H1 (cell line): ENCODE measurements around the gene PXK. TPM values are rescaled to one million over a fixed set of nuclear protein-coding genes. Genes with fewer than 3 reads are reported as not detected.

Experiments used
- CTCF ChIA-PET: fragments of 300-600 bp; sonication (Branson Sonifier 250); formaldehyde crosslinking; loops from one replicate; lab custom pipeline; 2021; ENCODE audit not compliant: partially characterized antibody; lab: Charles Lee
- POLR2A ChIA-PET: fragments of 300-600 bp; sonication (Branson Sonifier 250); formaldehyde crosslinking; loops from one replicate; lab custom pipeline; 2021; ENCODE audit warnings: inconsistent platforms; ENCODE audit not compliant: partially characterized antibody; lab: Charles Lee
- DNase-seq, 2 experiments: peaks; one replicate each; pipeline versions ENCODE4 v3.0.0 to v3.0.0-alpha.2; 2010 to 2022; ENCODE audit warnings: low spot score in 2 of 2, low read depth in 1 of 2, mixed read lengths in 1 of 2
- FAIRE-seq: peaks from 2 replicates; lab custom pipeline; 2011; peaks lifted over from hg19 to GRCh38; lab: Jason Lieb, UNC
- H2AFZ ChIP-seq: 2 replicates; pipeline ENCODE4 v1.8.1; 2012; ENCODE audit warnings: low read length, inconsistent platforms
- H2AK5ac ChIP-seq: 2 replicates; pipeline ENCODE4 v1.6.1; 2013; ENCODE audit warnings: low read depth, low read length
- H2BK120ac ChIP-seq: replicated peaks from 2 replicates; pipeline ENCODE3; 2013; ENCODE audit warnings: low read depth, low read length, inconsistent platforms
- H2BK12ac ChIP-seq: 2 replicates; pipeline ENCODE4 v1.6.1; 2013; ENCODE audit warnings: low read depth, low read length
- H2BK15ac ChIP-seq: 2 replicates; pipeline ENCODE4 v1.6.1; 2013; ENCODE audit warnings: low read length
- H2BK20ac ChIP-seq: 2 replicates; pipeline ENCODE4 v1.6.1; 2013; ENCODE audit warnings: low read length
- H2BK5ac ChIP-seq: 2 replicates; pipeline ENCODE4 v1.6.1; 2013; ENCODE audit warnings: low read depth, low read length
- H3K14ac ChIP-seq: 2 replicates; pipeline ENCODE4 v1.6.1; 2013; ENCODE audit warnings: inconsistent platforms; ENCODE audit not compliant: insufficient read length
- H3K18ac ChIP-seq: 2 replicates; pipeline ENCODE4 v1.6.1; 2013; ENCODE audit warnings: low read length; ENCODE audit errors: extremely low read depth
- H3K23ac ChIP-seq: 2 replicates; pipeline ENCODE4 v1.6.1; 2013; ENCODE audit warnings: inconsistent platforms; ENCODE audit not compliant: insufficient read length
- H3K23me2 ChIP-seq: 2 replicates; pipeline ENCODE4 v1.6.1; 2013; ENCODE audit warnings: low read depth, low read length
- H3K27ac ChIP-seq: 2 replicates; pipeline ENCODE4 v1.6.1; 2011; ENCODE audit warnings: low read depth, low read length, inconsistent platforms
- H3K27me3 ChIP-seq, 4 experiments: replicated peaks in 1 of 4; 1 replicate in 1 of 4; 2 replicates in 3 of 4; pipeline versions ENCODE4 v1.6.1 to v1.8.1; 2011 to 2013; ENCODE audit warnings: low read length in 3 of 4, mild to moderate bottlenecking in 3 of 4, inconsistent platforms in 2 of 4, mixed read lengths in 2 of 4, moderate library complexity in 1 of 4; ENCODE audit not compliant: control insufficient read depth in 3 of 4, insufficient read depth in 3 of 4; ENCODE audit errors: extremely low read depth in 1 of 4
- H3K36me3 ChIP-seq, 4 experiments: 2 replicates each; pipeline versions ENCODE4 v1.6.1 to v1.8.1; 2011 to 2013; ENCODE audit warnings: mild to moderate bottlenecking in 4 of 4, low read length in 3 of 4, moderate library complexity in 2 of 4, control low read depth in 1 of 4, inconsistent platforms in 1 of 4; ENCODE audit not compliant: insufficient read depth in 4 of 4, control insufficient read depth in 2 of 4
- H3K4ac ChIP-seq: replicated peaks from 2 replicates; pipeline ENCODE3; 2013; ENCODE audit warnings: low read length, low read depth, mixed read lengths, inconsistent platforms; ENCODE audit not compliant: insufficient read length
- H3K4me1 ChIP-seq, 4 experiments: replicated peaks in 1 of 4; 1 replicate in 1 of 4; 2 replicates in 3 of 4; pipeline versions ENCODE4 v1.6.1 to v1.8.1; 2011 to 2013; ENCODE audit warnings: low read length in 3 of 4, inconsistent platforms in 2 of 4, mixed read lengths in 1 of 4; ENCODE audit not compliant: insufficient read depth in 4 of 4, control insufficient read depth in 3 of 4
- H3K4me2 ChIP-seq, 2 experiments: 2 replicates each; pipeline versions ENCODE4 v1.6.1 to v1.8.1; 2011 to 2013; ENCODE audit warnings: low read depth in 2 of 2, low read length in 2 of 2, control low read depth in 1 of 2, inconsistent platforms in 1 of 2, mild to moderate bottlenecking in 1 of 2; ENCODE audit not compliant: insufficient read depth in 1 of 2
- H3K4me3 ChIP-seq, 4 experiments: fragments of 200-600, 300-600 bp in 1 of 4; sonication (generic), shearing (Covaris generic), sonication (Bioruptor Twin) in 1 of 4; 2 replicates each; pipeline versions ENCODE4 v1.5.1 to v1.8.1; 2011 to 2016; ENCODE audit warnings: low read length in 4 of 4, low read depth in 3 of 4, control low read depth in 2 of 4, inconsistent platforms in 2 of 4, mild to moderate bottlenecking in 2 of 4, mixed read lengths in 1 of 4, moderate library complexity in 1 of 4; ENCODE audit not compliant: insufficient read depth in 2 of 4; ENCODE audit errors: extremely low read depth in 1 of 4
- H3K56ac ChIP-seq: replicated peaks from 2 replicates; pipeline ENCODE3; 2013; ENCODE audit warnings: low read depth, mild to moderate bottlenecking, mixed read lengths, low read length, inconsistent platforms; ENCODE audit not compliant: insufficient read length
- H3K79me1 ChIP-seq: 2 replicates; pipeline ENCODE4 v1.6.1; 2013; ENCODE audit warnings: low read depth, low read length, control low read depth
- H3K79me2 ChIP-seq, 2 experiments: 2 replicates each; pipeline versions ENCODE4 v1.6.1 to v1.8.1; 2012 to 2013; ENCODE audit warnings: low read length in 2 of 2, mild to moderate bottlenecking in 2 of 2, inconsistent platforms in 1 of 2; ENCODE audit not compliant: insufficient read depth in 2 of 2, control insufficient read depth in 1 of 2
- H3K9ac ChIP-seq, 4 experiments: replicated peaks in 1 of 4; 1 replicate in 1 of 4; 2 replicates in 3 of 4; pipeline versions ENCODE4 v1.6.1 to v1.8.1; 2011 to 2013; ENCODE audit warnings: low read depth in 3 of 4, low read length in 3 of 4, control low read depth in 2 of 4, mild to moderate bottlenecking in 2 of 4, moderate library complexity in 2 of 4, inconsistent platforms in 1 of 4; ENCODE audit errors: extremely low read depth in 1 of 4
- H3K9me3 ChIP-seq, 2 experiments: 2 replicates each; pipeline versions ENCODE4 v1.6.1 to v1.8.1; 2012 to 2013; ENCODE audit warnings: mild to moderate bottlenecking in 2 of 2, moderate library complexity in 2 of 2, control low read depth in 1 of 2, inconsistent platforms in 1 of 2, low read depth in 1 of 2, low read length in 1 of 2, mixed read lengths in 1 of 2; ENCODE audit not compliant: insufficient read depth in 2 of 2
- H4K20me1 ChIP-seq, 2 experiments: replicated peaks in 1 of 2; 2 replicates each; pipeline versions ENCODE3 to v1.8.1; 2011 to 2013; ENCODE audit warnings: inconsistent platforms in 2 of 2, low read length in 2 of 2, mild to moderate bottlenecking in 1 of 2; ENCODE audit not compliant: insufficient read depth in 2 of 2, control insufficient read depth in 1 of 2
- H4K5ac ChIP-seq: 2 replicates; pipeline ENCODE4 v1.6.1; 2013; ENCODE audit warnings: low read length, low read depth, mixed read lengths, inconsistent platforms; ENCODE audit not compliant: insufficient read length
- H4K8ac ChIP-seq: 2 replicates; pipeline ENCODE4 v1.8.0; 2013; ENCODE audit warnings: mild to moderate bottlenecking, moderate library complexity, low read length, inconsistent platforms; ENCODE audit not compliant: insufficient read depth; ENCODE audit errors: extremely low read depth
- H4K91ac ChIP-seq: replicated peaks from 2 replicates; pipeline ENCODE3; 2013; ENCODE audit warnings: low read length, mixed read lengths, inconsistent platforms; ENCODE audit not compliant: insufficient read length
- ATF3 ChIP-seq: IDR thresholded peaks from 2 replicates; pipeline ENCODE4 v1.6.1; 2011; ENCODE audit warnings: low read depth, mild to moderate bottlenecking, low read length; ENCODE audit not compliant: insufficient read depth
- BCL11A ChIP-seq, 2 experiments: IDR thresholded peaks; one replicate each; pipeline ENCODE4 v1.6.1; 2011; ENCODE audit warnings: low read depth in 2 of 2, low read length in 2 of 2, mild to moderate bottlenecking in 2 of 2
- CBX5 ChIP-seq: fragments of 300-800, 300-1000 bp; sonication (generic); IDR thresholded peaks from 2 replicates; pipeline ENCODE4 v1.7.1; 2016; ENCODE audit warnings: antibody characterized with exemption, low read length, low read depth
- CEBPB ChIP-seq: IDR thresholded peaks from 2 replicates; pipeline ENCODE4 v1.6.1; 2012; ENCODE audit warnings: low read depth, low read length
- GABPA ChIP-seq: IDR thresholded peaks from 2 replicates; pipeline ENCODE4 v1.6.1; 2011; ENCODE audit warnings: mild to moderate bottlenecking, low read length, moderate library complexity, borderline replicate concordance; ENCODE audit not compliant: insufficient read depth
- HDAC2 ChIP-seq, 2 experiments: fragments of 300-600 bp in 1 of 2; sonication (generic) in 1 of 2; IDR thresholded peaks; 2 replicates each; pipeline ENCODE4 v1.6.1; 2011 to 2012; ENCODE audit warnings: low read depth in 2 of 2, low read length in 2 of 2, mild to moderate bottlenecking in 2 of 2, moderate library complexity in 2 of 2, borderline replicate concordance in 1 of 2, inconsistent platforms in 1 of 2
- KDM1A ChIP-seq: fragments of 200-600, 300-600 bp; sonication (generic); IDR thresholded peaks from 2 replicates; pipeline ENCODE4 v1.7.1; 2016; ENCODE audit warnings: mild to moderate bottlenecking, low read length, borderline replicate concordance
- NANOG ChIP-seq: IDR thresholded peaks from 2 replicates; pipeline ENCODE4 v1.6.1; 2011; ENCODE audit warnings: low read length, low read depth, mild to moderate bottlenecking, inconsistent platforms; ENCODE audit not compliant: insufficient read depth, poor library complexity, severe bottlenecking
- RBBP5 ChIP-seq: IDR thresholded peaks from 2 replicates; pipeline ENCODE4 v1.7.1; 2012; ENCODE audit warnings: low read depth, mild to moderate bottlenecking, inconsistent platforms, low read length, moderate library complexity, borderline replicate concordance
- SP2 ChIP-seq: IDR thresholded peaks from 2 replicates; pipeline ENCODE4 v1.6.1; 2012; ENCODE audit warnings: mild to moderate bottlenecking, low read length, inconsistent platforms
- SP4 ChIP-seq: IDR thresholded peaks from 2 replicates; pipeline ENCODE4 v1.6.1; 2012; ENCODE audit warnings: low read length, inconsistent platforms
- TAF1 ChIP-seq: IDR thresholded peaks from 2 replicates; pipeline ENCODE4 v1.6.1; 2011; ENCODE audit warnings: mild to moderate bottlenecking, low read depth, low read length
- WGBS, 2 experiments: shearing (Covaris generic) in 1 of 2; methylation state at CpG; one replicate each; pipeline versions ENCODE4 v1.1.6 to v1.1.7; 2013 to 2015; ENCODE audit warnings: low lambda C conversion rate in 2 of 2, mixed read lengths in 2 of 2, inconsistent platforms in 1 of 2, low coverage in 1 of 2, missing lambda C conversion rate in 1 of 2; ENCODE audit not compliant: insufficient replicate concordance in 2 of 2, insufficient coverage in 1 of 2, insufficient read length in 1 of 2; ENCODE audit errors: extremely low coverage in 1 of 2, missing lambda C conversion rate in 1 of 2; 5-methylcytosine and 5-hydroxymethylcytosine counted together
- polyA plus RNA-seq, 7 experiments: library from polyadenylated mRNA; depleted of rRNA in 3 of 7; stranded (reverse) in 5 of 7; unstranded in 2 of 7; fragments of >200 nt in 5 of 7; fragments of 200-250 nt in 2 of 7; gene quantifications; 1 replicate in 5 of 7; 2 replicates in 1 of 7; 4 replicates in 1 of 7; pipeline versions ENCODE4 v1.2.1 to v1.2.3, GENCODE V29; 2011 to 2013; ENCODE audit warnings: missing spikeins in 2 of 7, mixed read lengths in 2 of 7
- total RNA-seq: library from RNA; stranded (reverse); fragmentation: NEBNext Ultra II Directional; extraction: Animal tissue kit (Norgen Biotek cat#: 25700); gene quantifications from 2 replicates; pipeline ENCODE4 v1.2.1, GENCODE V29; 2021

Gene PXK
- total and polyA plus RNA-seq, 2 of the 8 experiments (the other 6 are each of a cell fraction or from before 2014, with no cell fraction given): 3.5 to 7.1 TPM

GRCh38 chr3:58291671-58292338 is 40.9 kb upstream of the PXK start:
- Histone ChIP-seq H3K4ac (no peak overlapping the region), H4K5ac (no peak overlapping the region), H4K91ac (no peak overlapping the region), H4K8ac (no peak overlapping the region), H2AK5ac (no peak overlapping the region), H2BK15ac (no peak overlapping the region), H3K79me1 (no peaks in the 10 kb centered on the region), H3K4me1 (no peaks in the 10 kb centered on the region), H3K23me2 (0 out of 2 replicates have a peak, but pooled peaks cover 1% of the 10 kb centered on the region), H3K79me2 (no peaks in the 10 kb centered on the region), H2AFZ (no peak overlapping the region), H3K23ac (no peak overlapping the region), H2BK20ac (no peak overlapping the region), H3K9me3 (peaks cover 0 to 7% of the 10 kb centered on the region in 2 experiments; a peak in 1 of 4 replicates), H3K18ac (no peak overlapping the region), H3K27me3 (no peaks in the 10 kb centered on the region), H3K36me3 (no peaks in the 10 kb centered on the region), H3K9ac (no peak overlapping the region), H2BK5ac (no peak overlapping the region), H4K20me1 (no peaks in the 10 kb centered on the region), H2BK120ac (no peak overlapping the region), H3K4me3 (no peak overlapping the region), H2BK12ac (no peak overlapping the region), H3K27ac (no peak overlapping the region), H3K56ac (no peak overlapping the region), H3K4me2 (no peak overlapping the region), H3K14ac (no peak overlapping the region)
- CTCF ChIA-PET: interaction anchor here (1.0 to 1.4 kb wide), 4 partner anchors 9 to 104 kb away, joined by 3 to 7 read pairs (median 4); no protein-coding TSS in a partner anchor
- DNase-seq (no peak), FAIRE-seq (no peak)
- POLR2A ChIA-PET: interaction anchor here (0.6 kb wide), 1 partner anchor 15 kb away, joined by 3 read pairs; the partner anchor contains the start of genes HTD2 and RPP14
- 82% methylated on average over 9 of the region's 9 CpGs; no CpG with 5 or more reads in 1 of the 2 experiments for WGBS, 2 experiments
- TF ChIP-seq SP2 (no peak), HDAC2 (IDR thresholded peaks at IDR 0.05; ENCODE audit: borderline replicate concordance in 1 of 2, low read depth in 2 of 2, low read length in 2 of 2) (no peak), KDM1A (no peak), SP4 (no peak), NANOG (no peak), CEBPB (no peak), RBBP5 (no peak), CBX5 (no peak), GABPA (no peak), ATF3 (no peak), TAF1 (no peak), BCL11A (IDR thresholded peaks at IDR 0.05; ENCODE audit: low read depth in 2 of 2, low read length in 2 of 2) (no peak)
